WI38 (cell line): ENCODE measurements around the gene OR1B1.

Experiments
- H3K4me3 ChIP-seq: 2 replicates; pipeline ENCODE4 v1.5.1; 2011; ENCODE audit warnings: low read depth, mild to moderate bottlenecking, control low read depth, low read length
- TF ChIP-seq, protein P1 (sequence below): IDR thresholded peaks from 2 replicates; pipeline ENCODE4 v1.5.1; 2012; ENCODE audit warnings: low read depth, mild to moderate bottlenecking, control low read depth, low read length

The OR1B1 gene

DNA sequence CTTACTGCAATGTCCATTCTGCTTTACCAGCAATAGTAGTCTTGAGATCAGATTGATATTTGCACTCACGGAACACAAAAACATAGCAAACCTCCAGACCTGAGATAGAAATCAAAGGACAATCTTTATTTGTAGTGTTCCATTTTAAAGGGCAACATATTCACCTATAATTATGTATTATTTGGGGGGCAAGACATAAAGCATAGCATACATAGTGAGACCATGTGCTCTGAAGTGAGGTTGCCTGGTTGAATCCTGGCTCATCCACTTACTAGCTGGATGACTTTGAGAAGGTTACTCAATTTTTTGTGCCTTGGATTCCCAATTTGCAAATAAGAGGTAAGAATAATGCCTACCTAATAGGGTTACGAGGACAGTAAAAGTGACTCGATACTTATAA lies at the start of gene OR1B1:
Gene OR1B1, minus strand, starts transcription at position 101 of the 400 bp plus-strand sequence.
- TF ChIP-seq, protein P1, sequence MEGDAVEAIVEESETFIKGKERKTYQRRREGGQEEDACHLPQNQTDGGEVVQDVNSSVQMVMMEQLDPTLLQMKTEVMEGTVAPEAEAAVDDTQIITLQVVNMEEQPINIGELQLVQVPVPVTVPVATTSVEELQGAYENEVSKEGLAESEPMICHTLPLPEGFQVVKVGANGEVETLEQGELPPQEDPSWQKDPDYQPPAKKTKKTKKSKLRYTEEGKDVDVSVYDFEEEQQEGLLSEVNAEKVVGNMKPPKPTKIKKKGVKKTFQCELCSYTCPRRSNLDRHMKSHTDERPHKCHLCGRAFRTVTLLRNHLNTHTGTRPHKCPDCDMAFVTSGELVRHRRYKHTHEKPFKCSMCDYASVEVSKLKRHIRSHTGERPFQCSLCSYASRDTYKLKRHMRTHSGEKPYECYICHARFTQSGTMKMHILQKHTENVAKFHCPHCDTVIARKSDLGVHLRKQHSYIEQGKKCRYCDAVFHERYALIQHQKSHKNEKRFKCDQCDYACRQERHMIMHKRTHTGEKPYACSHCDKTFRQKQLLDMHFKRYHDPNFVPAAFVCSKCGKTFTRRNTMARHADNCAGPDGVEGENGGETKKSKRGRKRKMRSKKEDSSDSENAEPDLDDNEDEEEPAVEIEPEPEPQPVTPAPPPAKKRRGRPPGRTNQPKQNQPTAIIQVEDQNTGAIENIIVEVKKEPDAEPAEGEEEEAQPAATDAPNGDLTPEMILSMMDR = no peak
- H3K4me3 ChIP-seq = no peak within 1 kb of the TSS

DNA sequence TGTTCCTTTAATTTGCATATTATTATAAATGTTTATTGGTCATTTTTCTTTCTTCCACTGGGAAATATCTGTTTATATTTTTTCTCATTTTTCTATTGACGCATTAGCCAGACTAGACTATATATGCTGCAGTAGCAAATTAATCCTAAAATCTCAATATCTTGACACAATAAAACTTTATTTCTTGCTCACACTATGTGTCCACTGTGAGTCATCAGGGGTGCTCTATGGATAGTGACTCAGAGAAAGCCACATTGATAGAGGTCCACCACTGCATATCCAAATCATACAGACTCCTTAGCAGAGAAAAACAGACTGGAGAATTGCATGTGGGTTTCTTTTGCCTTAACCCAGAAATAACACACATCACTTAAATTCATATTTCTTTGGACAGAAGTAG lies 38.3 kb upstream of the OR1B1 start:
- TF ChIP-seq, protein P1 = no peak

DNA sequence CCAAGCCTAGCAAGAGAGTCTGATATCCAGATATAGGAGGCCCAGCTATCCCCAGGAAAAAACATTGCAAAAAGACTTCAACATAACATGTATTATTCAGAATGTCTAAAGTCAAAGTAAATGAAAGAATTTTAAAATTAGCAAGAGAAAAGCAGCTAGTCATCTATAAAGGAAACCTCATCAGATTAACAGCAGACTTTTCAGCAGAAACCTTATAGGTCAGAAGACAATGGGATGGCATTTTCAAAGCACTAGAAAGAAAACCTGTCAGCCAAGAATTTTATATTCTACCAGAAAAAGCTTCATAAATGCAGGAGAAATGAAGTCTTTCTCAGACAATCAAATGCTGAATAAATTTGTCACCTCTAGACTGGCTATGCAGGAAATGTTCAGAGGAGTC lies 27.4 kb upstream of the OR1B1 start:
- TF ChIP-seq, protein P1 = no peak

More for the DNA sequence above, 38.3 kb upstream of the OR1B1 start:
- H3K4me3 ChIP-seq = no peak overlapping the region

DNA sequence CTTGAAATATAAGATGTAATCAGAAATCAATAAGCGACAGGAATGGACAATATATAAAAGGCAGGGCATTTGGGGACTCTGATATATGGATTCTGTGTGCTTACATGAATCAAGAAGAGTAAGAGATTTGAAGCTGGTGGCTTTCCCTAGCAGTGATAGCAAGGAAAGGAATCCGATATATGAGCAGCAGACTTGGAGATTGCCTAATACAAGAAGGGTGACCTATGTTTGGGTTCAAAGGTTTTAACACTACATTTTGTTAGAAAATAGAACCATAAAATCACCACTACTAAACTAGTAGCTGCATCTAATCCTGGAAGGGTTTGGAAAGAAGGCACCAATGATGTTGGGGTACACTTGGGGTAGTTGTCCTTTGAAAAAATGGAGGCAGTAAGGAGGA lies 15.1 kb upstream of the OR1B1 start:
- TF ChIP-seq, protein P1 = no peak

More for the DNA sequence above, 27.4 kb upstream of the OR1B1 start:
- no peak overlapping the region for H3K4me3 ChIP-seq

DNA sequence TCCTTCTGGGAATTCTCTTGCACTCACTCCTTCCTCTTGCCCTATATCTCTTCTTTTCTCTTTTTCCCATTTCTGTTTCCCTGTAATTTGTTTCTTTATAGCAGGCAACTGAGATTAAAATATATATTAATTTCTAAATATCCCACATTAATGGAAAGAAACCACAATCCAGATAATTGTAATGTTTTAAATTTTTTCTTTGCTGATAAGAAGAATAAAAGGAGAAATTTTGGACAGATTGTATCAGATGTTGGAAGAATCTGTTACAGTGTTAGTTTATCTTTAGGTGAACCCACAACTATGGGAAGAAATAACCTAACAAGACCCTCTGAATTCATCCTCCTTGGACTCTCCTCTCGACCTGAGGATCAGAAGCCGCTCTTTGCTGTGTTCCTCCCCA lies 4.0 kb upstream of the OR1B1 start, which contains the start of gene OR1L1:
Gene OR1L1, plus strand, starts transcription at position 301 of the 400 bp plus-strand sequence. Its CDS starts 0 bp downstream, at position 301.
- TF ChIP-seq, protein P1 = no peak
- H3K4me3 ChIP-seq = no peak within 1 kb of the TSS

More for the DNA sequence above, 15.1 kb upstream of the OR1B1 start:
- no peak overlapping the region for H3K4me3 ChIP-seq

DNA sequence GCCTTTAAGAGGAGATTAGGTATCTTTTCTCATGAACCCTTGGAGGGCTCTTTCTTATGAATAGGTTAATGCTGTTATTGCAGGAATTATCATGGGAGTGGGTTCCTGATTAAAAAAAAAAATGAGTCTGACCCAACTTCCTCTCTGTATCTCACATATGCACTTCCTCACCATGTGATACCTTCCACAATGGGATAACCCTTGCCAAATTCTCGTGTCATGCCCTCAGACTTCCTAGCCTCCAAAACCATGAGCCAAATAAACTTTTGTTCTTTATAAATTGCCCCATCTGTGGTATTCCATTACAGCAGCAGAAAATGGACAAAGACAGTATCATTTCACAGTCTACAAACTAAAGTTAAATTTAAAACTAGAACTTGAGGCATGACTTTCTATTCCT lies 1.0 kb downstream of the OR1B1 start:
- H3K4me3 ChIP-seq = no peak overlapping the region
- TF ChIP-seq, protein P1 = no peak

DNA sequence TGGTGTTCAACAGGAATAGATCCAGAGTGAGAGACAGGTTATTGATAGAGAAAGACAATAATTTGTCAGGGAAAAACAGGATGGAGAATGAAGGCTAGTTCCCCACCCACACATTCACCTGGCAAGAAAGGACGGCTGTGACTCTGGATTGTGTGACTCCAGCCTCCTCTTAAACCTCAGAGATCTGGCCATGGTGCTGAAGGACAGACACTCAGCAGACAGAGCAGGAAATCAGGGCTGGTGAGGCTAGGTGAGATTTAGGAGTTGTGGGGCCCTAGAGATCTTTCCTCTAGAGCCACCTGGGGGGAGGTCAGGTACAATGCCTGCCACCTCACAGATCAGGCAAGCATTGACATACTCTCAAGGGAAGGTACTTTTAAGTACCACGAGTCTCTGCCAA lies 15.2 kb downstream of the OR1B1 start:
- no peak overlapping the region for H3K4me3 ChIP-seq
- TF ChIP-seq, protein P1 = no peak
